AG09309 (cell line): ENCODE data around the gene PITPNM1.

ENCODE experiments used
- DNase-seq: peaks from one replicate; pipeline ENCODE4 v3.0.0-alpha.2; 2010; ENCODE audit warnings: low read depth
- H3K4me3 ChIP-seq: 2 replicates; pipeline ENCODE4 v1.5.1; 2011; ENCODE audit warnings: mild to moderate bottlenecking, low read depth, low read length, moderate library complexity; ENCODE audit not compliant: control insufficient read depth
- CTCF ChIP-seq: IDR thresholded peaks from 2 replicates; pipeline ENCODE4 v1.5.1; 2011; ENCODE audit warnings: mild to moderate bottlenecking, low read depth, low read length, inconsistent platforms; ENCODE audit not compliant: insufficient read depth, control insufficient read depth; ENCODE audit errors: missing control alignments

The PITPNM1 gene

GRCh38 chr11:67463680-67464410 lies 41.3 kb downstream of the PITPNM1 start:
- no peak overlapping the region for H3K4me3 ChIP-seq
- no peak for DNase-seq
- TF ChIP-seq CTCF = no peak

GRCh38 chr11:67463186-67463585 lies 42.0 kb downstream of the PITPNM1 start:
- no peak overlapping the region for H3K4me3 ChIP-seq
- DNase-seq = no peak
- TF ChIP-seq CTCF = no peak

GRCh38 chr11:67458266-67458665 lies 46.9 kb downstream of the PITPNM1 start:
- no peak for DNase-seq
- TF ChIP-seq CTCF = no peak
- no peak overlapping the region for H3K4me3 ChIP-seq

GRCh38 chr11:67457453-67457852 lies 47.7 kb downstream of the PITPNM1 start:
- no peak overlapping the region for H3K4me3 ChIP-seq
- DNase-seq = no peak
- no peak for TF ChIP-seq CTCF

- no peak for DNase-seq
- TF ChIP-seq CTCF = no peak
- H3K4me3 ChIP-seq = no peak overlapping the region
These were observed 49.0 kb downstream of the PITPNM1 start for GRCh38 chr11:67456068-67456705.

- no peak for DNase-seq
- no peak for TF ChIP-seq CTCF
- no peak within 1 kb of the TSS for H3K4me3 ChIP-seq
These were observed 50.1 kb downstream of the PITPNM1 start, which contains the start of gene CABP4 for GRCh38 chr11:67455054-67455453. CABP4 (plus strand) TSS chr11:67455354; CDS start chr11:67455424, 70 bp downstream.
